Raji (cell line): ENCODE data around the gene ITPRIPL1.
A peak's percentile ranks its signal among the peaks of the same experiment; 100 is the strongest.

ENCODE experiments used
- POLR2A ChIP-seq: IDR thresholded peaks from 2 replicates; pipeline ENCODE4 v1.6.1; 2011; ENCODE audit warnings: low read depth, low read length, control low read depth; ENCODE audit not compliant: insufficient read depth

Gene ITPRIPL1

DNA sequence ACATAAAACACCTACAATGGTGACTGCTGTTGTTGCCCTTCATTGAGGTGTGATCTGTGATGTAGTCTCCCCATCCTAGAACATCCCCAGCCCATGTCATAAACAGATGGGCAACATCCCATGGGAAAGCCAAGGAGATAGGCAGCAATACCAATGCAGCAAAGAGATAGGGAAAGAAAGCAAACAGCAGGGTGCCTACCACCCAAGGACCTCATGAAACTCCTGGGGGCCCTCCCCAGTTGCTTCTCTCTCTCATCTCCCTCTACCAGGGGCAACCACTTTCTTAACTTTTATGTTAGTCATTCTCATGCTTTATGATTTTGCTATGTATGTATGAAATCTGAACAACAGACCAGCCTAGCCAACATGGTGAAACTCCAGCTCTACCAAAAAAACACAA lies 8.1 kb upstream of the ITPRIPL1 start:
- TF ChIP-seq POLR2A = no peak

DNA sequence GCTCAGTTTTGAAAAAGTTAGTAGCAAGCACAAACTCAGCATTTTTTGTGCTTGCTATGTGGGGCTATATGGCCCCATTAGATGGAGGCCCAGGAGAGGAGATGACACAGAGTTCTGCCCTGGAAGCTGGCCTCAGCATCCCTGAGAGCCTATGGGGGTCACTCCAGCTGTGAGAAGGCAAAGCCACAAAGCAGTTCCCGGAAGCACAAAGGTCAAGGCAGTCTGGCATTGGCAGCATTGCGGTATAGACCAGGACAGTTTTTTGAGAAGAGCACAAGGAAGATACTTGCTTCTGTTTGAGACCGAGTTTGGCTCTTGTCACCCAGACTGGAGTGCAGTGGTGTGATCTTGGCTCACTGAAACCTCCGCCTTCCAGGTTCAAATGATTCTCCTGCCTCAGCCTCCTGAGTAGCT lies 7.5 kb upstream of the ITPRIPL1 start:
- no peak for TF ChIP-seq POLR2A

DNA sequence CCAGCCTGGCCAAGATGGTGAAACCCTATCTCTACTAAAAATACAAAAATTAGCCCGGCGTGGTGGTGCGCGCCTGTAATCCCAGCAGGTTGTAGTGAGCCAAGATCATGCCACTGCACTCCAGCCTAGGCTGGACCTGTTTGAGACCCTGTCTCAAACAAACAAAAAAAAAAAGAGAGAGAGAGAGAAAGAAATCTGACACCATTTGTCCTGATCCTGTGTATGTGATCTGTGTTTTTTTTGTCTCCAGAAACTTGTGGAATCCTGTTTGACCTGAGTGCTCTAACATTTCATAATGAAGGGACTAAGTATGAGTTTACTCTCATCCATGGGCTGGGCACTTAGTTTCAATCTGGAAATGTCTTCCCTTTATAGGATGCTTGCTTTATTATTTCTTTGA lies 6.4 kb upstream of the ITPRIPL1 start:
- no peak for TF ChIP-seq POLR2A

DNA sequence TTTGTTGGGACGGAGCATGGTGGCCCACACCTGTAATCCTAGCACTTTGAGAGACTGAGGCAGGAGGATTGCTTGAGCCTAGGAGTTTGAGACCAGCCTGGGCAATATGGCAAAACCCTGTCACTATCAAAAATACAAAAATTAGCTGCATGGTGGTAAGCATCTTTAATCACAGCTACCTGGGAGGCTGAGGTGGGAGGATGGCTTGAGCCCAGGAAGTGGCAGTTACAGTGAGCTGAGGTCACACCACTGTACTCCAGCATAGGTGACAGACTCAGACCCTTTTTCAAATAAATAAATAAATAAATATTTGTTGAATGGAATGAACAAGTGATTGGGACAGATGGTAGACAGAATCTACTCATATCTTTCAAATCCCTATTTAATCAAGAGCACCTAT lies 5.7 kb upstream of the ITPRIPL1 start:
- no peak for TF ChIP-seq POLR2A

DNA sequence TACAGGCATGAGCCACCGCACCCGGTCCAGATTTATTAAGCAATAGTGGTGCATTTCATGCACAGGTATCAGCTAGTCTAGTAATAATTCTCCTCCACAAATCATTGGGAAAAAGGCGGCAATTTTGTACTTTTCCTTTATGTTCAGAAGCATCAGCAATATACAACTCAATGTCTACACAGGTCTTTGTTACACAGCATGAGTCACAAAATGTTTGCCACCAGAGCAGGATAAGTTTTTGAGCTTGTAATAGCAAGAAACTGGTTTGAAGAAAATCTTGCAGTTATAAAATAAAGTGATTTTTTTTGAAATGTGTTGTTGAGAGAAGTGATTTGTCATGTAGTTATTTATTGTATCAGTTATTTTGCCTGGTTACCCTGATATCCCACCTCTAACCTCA lies 4.8 kb upstream of the ITPRIPL1 start:
- no peak for TF ChIP-seq POLR2A

DNA sequence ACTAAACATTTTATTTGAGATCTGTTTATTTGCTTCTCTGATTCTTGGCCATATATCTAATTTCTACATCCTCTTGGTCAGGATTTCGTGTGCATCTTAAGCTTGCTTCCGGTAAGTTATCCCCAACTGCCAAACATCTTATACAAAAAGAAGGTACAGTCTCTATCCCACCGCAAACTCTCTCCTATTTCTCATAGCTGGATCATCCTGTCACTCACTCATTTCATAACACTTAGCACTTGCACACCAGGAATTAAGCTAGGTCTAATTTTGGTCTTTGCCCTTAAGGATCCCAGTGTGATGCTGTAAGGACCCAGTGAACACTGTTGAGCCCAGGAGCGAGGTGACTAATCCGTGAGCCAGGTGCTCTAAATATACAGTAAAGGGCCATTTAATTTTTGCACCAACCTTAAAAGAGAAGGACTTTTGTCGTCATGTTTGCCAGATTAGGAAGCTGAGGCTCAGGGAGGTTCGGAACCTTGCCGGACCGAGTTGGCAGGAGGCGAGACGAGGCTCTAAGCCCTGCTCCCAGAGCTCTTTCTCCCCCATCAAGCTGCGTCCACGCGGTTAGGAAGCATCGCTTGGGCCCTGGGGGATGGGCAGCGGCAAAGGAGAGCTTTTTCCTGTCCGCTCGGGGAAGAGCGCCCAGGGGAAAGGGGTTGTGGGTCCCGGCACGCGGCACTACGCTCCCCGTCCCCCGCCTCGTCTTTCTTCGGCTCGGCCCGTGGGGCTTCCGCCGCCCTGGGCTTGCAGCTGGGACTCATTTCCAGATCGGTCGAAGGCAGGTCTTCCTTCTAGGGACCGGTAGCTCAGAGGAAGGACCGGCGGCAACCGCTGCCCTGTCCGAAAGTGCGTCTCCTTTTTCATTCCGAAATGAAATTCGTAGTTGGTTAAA lies 4.1 kb upstream of the ITPRIPL1 start:
- no peak for TF ChIP-seq POLR2A

DNA sequence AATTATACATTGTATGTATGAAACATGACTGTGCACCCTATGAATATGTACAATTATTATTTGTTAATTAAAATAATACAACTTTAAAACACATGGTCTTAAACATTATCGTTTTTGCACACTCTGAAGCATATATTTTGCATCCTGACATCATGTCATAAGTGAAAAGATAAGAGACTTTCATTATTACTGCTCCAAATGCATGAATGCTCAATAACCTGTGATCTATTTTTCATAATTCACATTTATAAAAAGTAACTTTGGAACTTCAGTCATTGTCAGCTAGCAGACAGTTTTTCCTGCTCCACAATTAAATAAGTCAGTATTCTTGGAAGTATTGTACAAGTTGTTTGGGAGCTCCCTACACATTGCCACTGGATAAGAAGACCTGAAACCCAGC lies 1.3 kb upstream of the ITPRIPL1 start:
- no peak for TF ChIP-seq POLR2A

DNA sequence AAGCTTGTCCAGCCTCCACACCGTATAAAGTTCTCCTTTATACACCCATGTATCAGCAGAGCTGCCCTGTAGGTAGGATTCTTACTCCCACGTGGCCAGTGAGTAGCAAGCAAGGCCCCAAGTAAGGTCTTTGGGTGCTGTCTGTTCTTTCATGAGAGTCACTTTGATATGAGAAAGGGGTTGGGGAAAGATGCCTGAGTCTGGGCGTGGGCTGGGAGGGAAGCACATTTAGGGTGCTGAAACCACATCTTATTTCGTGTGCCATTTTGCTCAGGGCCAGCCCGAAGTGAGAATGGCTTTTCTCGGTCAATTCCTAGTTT lies 436 bp upstream of the ITPRIPL1 start:
- no peak for TF ChIP-seq POLR2A

DNA sequence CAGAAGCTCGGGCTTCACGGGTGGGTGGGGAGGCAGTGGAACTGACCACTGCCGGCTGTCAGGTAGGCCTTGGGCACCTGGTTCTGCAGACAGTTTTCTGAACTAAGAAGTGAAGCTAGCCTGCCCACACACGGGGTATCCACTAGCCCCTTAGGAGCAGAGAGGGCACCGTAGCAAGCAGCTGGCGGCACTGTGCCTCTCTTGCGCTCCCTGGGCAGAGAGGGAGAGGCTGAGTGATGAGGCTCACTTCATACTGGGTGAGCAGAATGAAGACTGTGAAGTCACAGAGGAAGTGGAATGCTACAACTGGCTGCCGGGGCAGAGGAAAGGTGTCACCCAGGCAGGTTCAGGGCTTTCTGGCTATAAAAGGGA lies 753 bp downstream of the ITPRIPL1 start:
- peak; percentile 63 for TF ChIP-seq POLR2A

DNA sequence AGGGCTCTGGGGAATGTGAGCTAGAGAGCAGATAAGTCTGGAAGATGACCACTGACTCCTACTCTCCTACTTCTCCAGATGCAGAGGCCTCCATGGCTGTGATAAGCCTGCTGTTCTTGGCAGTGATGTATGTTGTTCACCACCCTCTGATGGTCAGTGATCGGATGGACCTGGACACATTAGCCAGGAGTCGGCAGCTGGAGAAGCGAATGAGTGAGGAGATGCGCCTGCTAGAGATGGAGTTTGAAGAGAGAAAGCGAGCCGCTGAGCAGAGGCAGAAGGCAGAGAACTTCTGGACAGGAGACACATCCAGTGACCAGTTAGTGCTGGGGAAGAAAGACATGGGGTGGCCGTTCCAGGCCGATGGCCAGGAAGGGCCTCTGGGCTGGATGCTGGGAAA lies 1.4 kb downstream of the ITPRIPL1 start:
- TF ChIP-seq POLR2A = no peak

DNA sequence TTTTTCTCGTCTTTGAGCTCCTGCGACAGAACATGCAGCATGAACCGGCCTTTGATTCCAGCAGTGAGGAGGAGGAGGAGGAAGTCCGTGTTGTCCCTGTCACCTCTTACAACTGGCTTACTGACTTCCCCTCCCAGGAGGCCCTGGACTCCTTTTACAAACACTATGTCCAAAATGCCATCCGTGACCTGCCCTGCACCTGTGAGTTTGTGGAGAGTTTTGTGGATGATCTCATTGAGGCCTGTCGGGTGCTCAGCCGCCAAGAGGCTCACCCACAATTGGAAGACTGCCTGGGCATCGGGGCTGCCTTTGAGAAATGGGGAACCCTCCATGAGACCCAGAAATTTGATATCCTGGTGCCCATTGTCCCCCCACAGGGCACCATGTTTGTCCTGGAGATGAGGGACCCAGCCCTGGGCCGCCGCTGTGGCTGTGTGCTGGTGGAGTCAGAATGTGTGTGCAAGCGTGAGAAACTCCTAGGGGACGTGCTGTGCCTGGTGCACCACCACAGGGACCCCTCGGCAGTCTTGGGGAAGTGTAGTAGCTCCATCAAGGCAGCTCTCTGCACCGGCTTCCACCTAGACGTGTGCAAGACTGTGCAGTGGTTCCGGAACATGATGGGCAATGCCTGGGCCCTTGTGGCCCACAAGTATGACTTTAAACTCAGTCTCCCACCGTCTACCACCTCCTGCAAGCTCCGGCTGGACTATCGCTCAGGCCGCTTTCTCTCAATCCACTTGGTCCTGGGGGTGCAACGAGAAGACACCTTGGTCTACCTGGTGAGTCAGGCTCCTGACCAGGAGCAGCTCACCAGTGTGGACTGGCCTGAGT lies 2.1 kb downstream of the ITPRIPL1 start:
- TF ChIP-seq POLR2A = no peak

DNA sequence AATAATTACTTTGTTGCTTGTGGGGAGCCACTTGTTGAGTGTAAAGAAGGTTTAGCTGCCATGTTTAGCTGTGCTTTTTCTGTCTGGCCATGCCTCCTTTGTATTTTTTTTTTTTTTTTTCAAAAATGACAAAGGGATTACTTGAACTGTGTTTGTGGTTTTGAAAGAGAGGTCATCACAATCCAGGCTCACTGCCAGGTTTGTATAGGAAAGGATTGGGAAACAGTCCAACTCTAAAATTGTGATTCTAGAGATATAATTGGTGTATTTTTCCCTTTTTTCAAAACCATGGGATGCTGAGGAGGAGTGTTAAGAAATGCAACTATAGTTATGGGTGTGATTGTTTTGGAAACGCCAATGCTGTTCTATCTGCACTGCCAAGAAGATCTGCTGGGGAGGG lies 4.3 kb downstream of the ITPRIPL1 start:
- no peak for TF ChIP-seq POLR2A

DNA sequence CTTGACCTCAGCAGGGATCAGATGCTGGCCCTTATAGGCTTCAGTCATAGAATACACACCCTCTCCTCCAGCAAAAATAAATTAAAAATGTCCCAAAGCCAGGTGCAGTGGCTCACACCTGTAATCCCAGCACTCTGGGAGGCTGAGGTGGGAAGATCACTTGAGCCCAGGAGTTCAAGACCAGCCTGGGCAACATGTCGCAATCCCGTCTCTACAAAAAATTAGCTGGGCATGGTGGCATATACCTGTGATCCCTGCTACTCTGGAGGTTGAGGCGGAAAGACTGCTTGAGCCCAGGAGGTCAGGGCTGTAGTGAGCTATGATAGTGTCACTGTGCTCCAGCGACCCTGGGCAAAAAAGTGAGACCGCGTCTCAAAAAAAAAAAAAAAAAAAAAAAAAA lies 4.8 kb downstream of the ITPRIPL1 start:
- TF ChIP-seq POLR2A = no peak

DNA sequence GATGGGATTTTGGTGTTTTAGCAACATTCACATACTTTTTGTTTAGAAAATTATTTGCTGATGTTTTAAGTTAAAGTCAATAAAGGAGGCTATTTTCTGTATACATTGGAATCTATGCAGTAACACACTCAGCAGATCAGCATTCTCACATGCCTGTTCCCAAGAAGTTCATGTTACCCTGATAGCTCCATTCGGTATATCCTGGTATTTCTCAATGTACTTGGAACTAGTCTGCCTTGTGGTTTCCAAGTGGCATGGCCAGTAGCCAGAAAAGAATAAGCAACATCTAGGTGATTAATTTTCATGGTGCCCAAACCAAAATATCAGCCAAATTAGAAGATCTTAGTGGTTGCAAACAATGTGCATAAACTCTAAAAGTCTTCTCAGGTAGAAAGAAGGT lies 5.3 kb downstream of the ITPRIPL1 start:
- TF ChIP-seq POLR2A = no peak

DNA sequence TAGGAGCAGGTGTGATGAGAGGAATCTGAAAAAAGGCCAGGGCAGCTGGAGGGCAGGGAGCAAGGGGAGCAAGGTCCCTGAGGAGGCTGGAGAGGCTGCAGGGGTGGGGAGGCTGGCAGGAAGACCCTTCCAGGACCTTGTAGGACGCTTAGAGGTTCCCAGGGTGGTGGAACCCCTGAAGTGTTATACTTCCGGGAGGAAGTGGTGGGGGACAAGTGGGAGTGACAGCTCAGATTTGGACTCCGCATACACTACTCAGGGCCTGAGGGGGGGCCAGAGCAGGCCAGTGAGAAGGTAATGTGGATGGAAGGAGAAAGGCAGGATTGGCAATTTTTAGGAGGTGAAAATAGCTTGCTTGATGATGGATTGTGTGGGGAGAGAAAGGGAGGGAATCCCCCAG lies 8.6 kb downstream of the ITPRIPL1 start:
- no peak for TF ChIP-seq POLR2A

DNA sequence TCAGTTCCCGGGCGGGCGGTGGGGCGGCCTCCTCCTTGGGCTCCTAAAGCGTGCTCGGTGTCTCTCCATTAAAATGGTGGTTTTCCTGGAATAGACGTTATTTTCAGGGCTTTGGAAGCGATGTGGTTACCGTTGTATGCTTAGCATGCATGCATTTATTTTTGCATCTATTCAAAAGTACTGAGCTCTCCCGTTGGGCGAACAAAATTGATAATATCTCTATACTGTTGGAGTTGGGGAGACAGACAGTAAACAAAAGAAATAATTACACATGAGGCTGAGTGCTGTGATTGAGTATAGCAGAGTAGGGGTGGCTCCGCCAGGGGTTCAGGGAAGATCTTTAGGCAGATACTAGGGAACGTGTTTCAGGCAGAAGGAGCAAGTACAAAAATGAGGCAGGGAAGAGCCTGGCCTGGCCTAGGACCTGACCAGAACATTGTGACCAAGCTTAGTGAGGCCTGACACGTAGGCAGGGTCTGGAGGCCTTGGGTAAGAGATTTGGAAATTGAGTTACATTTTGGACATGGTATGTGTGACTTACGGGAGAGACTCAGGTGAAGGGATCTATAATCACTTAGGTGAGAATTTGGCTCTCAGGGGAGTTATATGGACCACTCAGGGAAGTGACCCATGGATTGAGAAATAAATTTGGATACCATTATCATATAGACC lies 11.1 kb downstream of the ITPRIPL1 start:
- peak; percentile 80 for TF ChIP-seq POLR2A
